Measurements from ENCODE around the gene SLC16A8. TPM values are rescaled to one million over a fixed set of nuclear protein-coding genes. Genes with fewer than 3 reads are reported as not detected.

SLC16A8 gene
- total RNA-seq, 4 donors from 2014 or later, result not detected

DNA sequence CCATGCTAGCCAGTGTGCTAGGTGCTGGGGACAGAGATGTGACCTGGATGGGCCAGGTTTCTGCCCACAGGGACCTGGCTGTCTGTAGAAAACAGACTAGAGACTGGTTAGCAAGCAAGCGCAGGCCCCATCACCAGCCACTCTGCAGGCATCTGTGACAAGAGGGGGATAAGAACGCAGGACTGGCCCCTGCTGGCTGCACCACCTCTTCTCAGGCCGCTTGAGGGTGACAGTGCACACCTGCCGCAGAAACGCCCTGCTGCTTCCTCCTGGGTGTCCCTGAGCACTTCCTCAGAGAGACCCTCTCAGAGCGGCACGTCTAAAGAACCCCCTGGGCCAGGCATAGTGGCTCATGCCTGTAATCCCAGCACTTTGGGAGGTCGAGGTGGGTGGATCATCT lies 32.7 kb downstream of the SLC16A8 start:
- 61% methylated on average over 7 of the region's 8 CpGs; no CpG with 5 or more reads in 1 of the 2 donors for WGBS, 2 donors (ENCODE audit: low coverage in 1 of 2)
- in situ Hi-C loops (cut with MboI; ENCODE audit: low pct_ligation_motif_present in 1 of 4, low pct_unique_long_range_greater_than_20kb in 1 of 4, low sequenced_read_pairs in 3 of 4) (loop anchor here in 3 of 4 donors (10.0 to 25.0 kb wide), 3 partner anchors 304 to 524 kb away; partner anchors contain the start of gene DMC1 (in 2 of the 3)), intact Hi-C loops (cut with DNase I; ENCODE audit: low total_unique reads) (loop anchor here (10.0 kb wide), 1 partner anchor 304 kb away; no protein-coding TSS in a partner anchor)
- Histone ChIP-seq H3K36me3 (no peaks in the 10 kb centered on the region), H3K9me3 (no peaks in the 10 kb centered on the region), H3K27me3 (no peaks in the 10 kb centered on the region), H3K4me3 (no peak overlapping the region), H3K27ac (peak overlapping the region in 1 of 4 donors; percentile 21), H3K4me1 (peaks cover 0 to 6% (median 0%) of the 10 kb centered on the region in 4 donors)
- TF ChIP-seq EP300 (IDR thresholded peaks at IDR 0.05; ENCODE audit: low read depth) (no peak), POLR2A (IDR thresholded peaks at IDR 0.05) (no peak), POLR2AphosphoS5 (IDR thresholded peaks at IDR 0.05) (no peak)
- TF ChIP-seq, protein P1, sequence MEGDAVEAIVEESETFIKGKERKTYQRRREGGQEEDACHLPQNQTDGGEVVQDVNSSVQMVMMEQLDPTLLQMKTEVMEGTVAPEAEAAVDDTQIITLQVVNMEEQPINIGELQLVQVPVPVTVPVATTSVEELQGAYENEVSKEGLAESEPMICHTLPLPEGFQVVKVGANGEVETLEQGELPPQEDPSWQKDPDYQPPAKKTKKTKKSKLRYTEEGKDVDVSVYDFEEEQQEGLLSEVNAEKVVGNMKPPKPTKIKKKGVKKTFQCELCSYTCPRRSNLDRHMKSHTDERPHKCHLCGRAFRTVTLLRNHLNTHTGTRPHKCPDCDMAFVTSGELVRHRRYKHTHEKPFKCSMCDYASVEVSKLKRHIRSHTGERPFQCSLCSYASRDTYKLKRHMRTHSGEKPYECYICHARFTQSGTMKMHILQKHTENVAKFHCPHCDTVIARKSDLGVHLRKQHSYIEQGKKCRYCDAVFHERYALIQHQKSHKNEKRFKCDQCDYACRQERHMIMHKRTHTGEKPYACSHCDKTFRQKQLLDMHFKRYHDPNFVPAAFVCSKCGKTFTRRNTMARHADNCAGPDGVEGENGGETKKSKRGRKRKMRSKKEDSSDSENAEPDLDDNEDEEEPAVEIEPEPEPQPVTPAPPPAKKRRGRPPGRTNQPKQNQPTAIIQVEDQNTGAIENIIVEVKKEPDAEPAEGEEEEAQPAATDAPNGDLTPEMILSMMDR (IDR thresholded peaks at IDR 0.05), result no peak
- no peak for DNase-seq

DNA sequence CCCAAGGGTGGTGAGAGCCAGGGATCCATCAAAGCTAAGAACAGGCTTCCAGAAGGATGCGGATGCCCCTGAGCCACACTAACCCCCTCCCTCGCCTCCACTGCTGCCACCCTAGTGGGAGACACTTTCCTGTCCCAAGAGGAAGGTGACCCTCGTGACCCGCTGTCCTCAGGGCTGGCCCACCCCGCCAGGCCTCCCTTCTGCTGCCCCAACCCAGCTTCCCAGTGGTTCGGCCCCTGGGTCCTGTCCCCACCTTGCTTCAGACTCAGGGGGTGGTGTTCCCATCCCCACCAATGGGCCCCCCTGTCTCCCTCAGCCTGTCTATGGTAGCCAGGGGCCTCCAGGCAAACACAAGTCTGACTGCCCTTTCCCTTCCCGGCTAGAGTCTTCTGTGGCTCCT lies 33.3 kb downstream of the SLC16A8 start:
- intact Hi-C loops (cut with DNase I; ENCODE audit: low total_unique reads), result loop anchor here (10.0 kb wide), 1 partner anchor 304 kb away; no protein-coding TSS in a partner anchor
- Histone ChIP-seq H3K27me3 (no peaks in the 10 kb centered on the region), H3K36me3 (no peaks in the 10 kb centered on the region), H3K27ac (peak overlapping the region in 1 of 4 donors; percentile 21), H3K9me3 (no peaks in the 10 kb centered on the region), H3K4me1 (peaks cover 0 to 6% (median 0%) of the 10 kb centered on the region in 4 donors), H3K4me3 (no peak overlapping the region)
- TF ChIP-seq EP300 (IDR thresholded peaks at IDR 0.05; ENCODE audit: low read depth) (no peak), POLR2A (IDR thresholded peaks at IDR 0.05) (no peak), POLR2AphosphoS5 (IDR thresholded peaks at IDR 0.05) (no peak)
- TF ChIP-seq, protein P1 (IDR thresholded peaks at IDR 0.05), result no peak
- in situ Hi-C loops (cut with MboI; ENCODE audit: low pct_ligation_motif_present in 1 of 4, low pct_unique_long_range_greater_than_20kb in 1 of 4, low sequenced_read_pairs in 3 of 4), result loop anchor here in 3 of 4 donors (10.0 to 25.0 kb wide), 3 partner anchors 304 to 524 kb away; partner anchors contain the start of gene DMC1 (in 2 of the 3)
- DNase-seq, result no peak
- WGBS, 2 donors (ENCODE audit: low coverage in 1 of 2), result 92% methylated on average over 7 of the region's 7 CpGs; no CpG with 5 or more reads in 1 of the 2 donors

DNA sequence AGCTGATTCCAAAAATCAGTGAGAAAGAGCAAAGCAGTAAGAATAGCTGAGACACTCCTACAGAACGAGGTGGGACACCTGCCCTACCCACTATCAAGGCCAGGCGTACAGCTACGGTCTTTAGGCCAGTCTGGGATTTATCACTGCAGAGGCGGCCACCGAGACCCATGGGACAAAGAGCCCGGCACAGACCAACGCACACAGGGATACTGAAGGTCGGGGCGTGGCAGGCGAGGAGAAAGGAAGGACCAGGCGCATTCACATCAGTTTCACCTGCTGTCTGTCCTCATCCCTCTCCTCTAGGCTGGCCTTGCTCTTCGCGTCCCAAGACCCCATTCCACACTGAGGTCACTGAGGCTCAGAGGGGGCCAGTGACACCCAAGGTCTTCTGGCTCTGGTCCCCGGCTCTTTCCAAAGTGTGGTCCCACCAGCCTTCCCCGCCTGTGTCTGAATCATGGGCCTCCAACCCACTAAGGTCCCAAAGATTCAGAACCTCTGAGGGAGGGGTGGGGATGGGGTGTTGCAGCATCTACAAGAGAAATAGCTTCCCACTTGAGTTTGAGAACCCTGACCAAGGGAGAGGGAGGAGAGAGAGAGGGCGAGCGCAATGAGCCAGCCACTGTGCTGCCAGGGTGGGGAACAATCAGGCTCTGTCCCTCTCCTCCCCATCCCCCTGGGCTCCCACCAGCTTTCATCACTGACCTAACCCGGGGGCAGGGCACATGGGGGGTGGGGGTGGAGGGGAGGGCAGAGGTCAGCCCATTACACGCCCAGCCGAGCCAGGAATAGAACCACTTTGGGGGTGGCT lies 34.0 kb downstream of the SLC16A8 start:
- DNase-seq, result no peak
- WGBS, 2 donors (ENCODE audit: low coverage in 1 of 2), result 71% methylated on average over 20 of the region's 20 CpGs; no CpG with 5 or more reads in 1 of the 2 donors
- intact Hi-C loops (cut with DNase I; ENCODE audit: low total_unique reads) (loop anchor here (10.0 kb wide), 1 partner anchor 305 kb away; no protein-coding TSS in a partner anchor), in situ Hi-C loops (cut with MboI; ENCODE audit: low pct_ligation_motif_present in 1 of 4, low pct_unique_long_range_greater_than_20kb in 1 of 4, low sequenced_read_pairs in 3 of 4) (loop anchor here in 3 of 4 donors (10.0 to 25.0 kb wide), 3 partner anchors 305 to 525 kb away; partner anchors contain the start of gene DMC1 (in 2 of the 3))
- H3K36me3 ChIP-seq, result no peaks in the 10 kb centered on the region
- H3K4me3 ChIP-seq, result no peak overlapping the region
- peaks cover 0 to 6% (median 0%) of the 10 kb centered on the region in 4 donors for H3K4me1 ChIP-seq
- TF ChIP-seq POLR2A (IDR thresholded peaks at IDR 0.05), result no peak
- H3K27me3 ChIP-seq, result no peaks in the 10 kb centered on the region
- H3K27ac ChIP-seq, result peak overlapping the region in 1 of 4 donors; percentile 21
- no peaks in the 10 kb centered on the region for H3K9me3 ChIP-seq

DNA sequence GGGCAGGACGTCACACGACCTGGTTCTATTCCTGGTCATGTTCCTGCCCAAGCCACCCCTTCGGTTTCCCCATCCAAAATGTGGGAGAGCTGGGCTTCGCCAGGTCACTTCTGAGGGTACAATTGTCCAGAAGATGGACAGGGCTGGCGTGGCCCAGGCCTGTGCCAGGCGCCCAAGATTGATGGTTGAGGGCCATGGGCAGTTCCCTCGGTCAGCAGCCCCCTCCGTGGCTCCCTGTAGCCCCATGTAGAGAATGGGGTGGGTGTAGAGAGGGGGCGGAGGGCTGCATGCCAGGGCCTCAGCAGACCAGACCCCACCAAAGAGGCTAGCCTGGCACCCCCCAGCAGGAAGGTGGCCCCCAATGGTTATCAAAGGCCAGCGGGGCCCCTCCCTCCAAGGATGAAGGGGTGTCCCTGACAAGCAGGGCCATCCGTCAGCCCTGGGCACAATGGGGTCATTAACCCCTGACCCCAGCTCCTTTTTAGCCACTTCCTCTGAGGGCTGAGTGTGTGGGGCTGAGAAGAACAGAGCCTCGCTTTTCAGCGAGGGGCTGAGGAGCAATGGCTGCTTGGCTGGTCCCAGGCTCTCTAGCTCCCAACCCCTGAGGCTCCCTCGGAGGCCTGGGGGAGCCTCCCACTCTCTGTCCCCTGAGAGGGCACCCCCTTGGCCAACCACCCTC lies 37.8 kb downstream of the SLC16A8 start:
- WGBS, 2 donors (ENCODE audit: low coverage in 1 of 2), result 79 to 80% methylated on average over 2 to 14 of the region's 14 CpGs
- Histone ChIP-seq H3K36me3 (no peaks in the 10 kb centered on the region), H3K9me3 (no peaks in the 10 kb centered on the region), H3K4me1 (no peaks in the 10 kb centered on the region), H3K27ac (no peak overlapping the region), H3K27me3 (no peaks in the 10 kb centered on the region), H3K4me3 (no peak overlapping the region)
- TF ChIP-seq EP300 (IDR thresholded peaks at IDR 0.05; ENCODE audit: low read depth) (no peak), POLR2A (IDR thresholded peaks at IDR 0.05) (no peak), POLR2AphosphoS5 (IDR thresholded peaks at IDR 0.05) (no peak)
- TF ChIP-seq, protein P1 (IDR thresholded peaks at IDR 0.05), result no peak
- in situ Hi-C loops (cut with MboI; ENCODE audit: low pct_ligation_motif_present in 1 of 4, low pct_unique_long_range_greater_than_20kb in 1 of 4, low sequenced_read_pairs in 3 of 4) (no loop called here), intact Hi-C loops (cut with DNase I; ENCODE audit: low total_unique reads) (no loop called here)
- DNase-seq, result no peak
